ENCODE measurements around the gene ADIPOR1.

Gene ADIPOR1

GRCh38 chr1:202968895-202969295, 10.8 kb upstream of the ADIPOR1 start:
- DNase-seq, result no peak

- no peak for DNase-seq
Measured at GRCh38 chr1:202968351-202968750, 10.2 kb upstream of the ADIPOR1 start.

- peak; percentile 6 for DNase-seq
Measured at GRCh38 chr1:202967684-202968281, 9.7 kb upstream of the ADIPOR1 start.

GRCh38 chr1:202966006-202966898, 8.1 kb upstream of the ADIPOR1 start:
- no peak for DNase-seq

GRCh38 chr1:202965422-202965821, 7.3 kb upstream of the ADIPOR1 start:
- DNase-seq, result no peak

- peak; percentile 96 for DNase-seq
Measured at GRCh38 chr1:202964791-202965410, 6.8 kb upstream of the ADIPOR1 start.

- no peak for DNase-seq
Measured at GRCh38 chr1:202961220-202961880, 3.2 kb upstream of the ADIPOR1 start.

GRCh38 chr1:202959276-202959620, 1.1 kb upstream of the ADIPOR1 start:
- DNase-seq, result no peak

- DNase-seq, result no peak
Measured at GRCh38 chr1:202958544-202959275, 598 bp upstream of the ADIPOR1 start.

- no peak for DNase-seq
Measured at GRCh38 chr1:202956969-202957368, 1.1 kb downstream of the ADIPOR1 start.

GRCh38 chr1:202954057-202954745, 3.9 kb downstream of the ADIPOR1 start:
- no peak for DNase-seq

- DNase-seq, result no peak
Measured at GRCh38 chr1:202953392-202953791, 4.7 kb downstream of the ADIPOR1 start.

- DNase-seq, result no peak
Measured at GRCh38 chr1:202952818-202953217, 5.3 kb downstream of the ADIPOR1 start.

- DNase-seq, result no peak
Measured at GRCh38 chr1:202952099-202952498, 6.0 kb downstream of the ADIPOR1 start.

GRCh38 chr1:202951437-202951836, 6.7 kb downstream of the ADIPOR1 start:
- DNase-seq, result no peak

GRCh38 chr1:202945483-202945882, 12.6 kb downstream of the ADIPOR1 start:
- DNase-seq, result no peak

- DNase-seq, result no peak
Measured at GRCh38 chr1:202944438-202944921, 13.6 kb downstream of the ADIPOR1 start.

GRCh38 chr1:202942426-202942825, 15.7 kb downstream of the ADIPOR1 start:
- DNase-seq, result no peak

- no peak for DNase-seq
Measured at GRCh38 chr1:202941372-202941771, 16.7 kb downstream of the ADIPOR1 start.

GRCh38 chr1:202940561-202940960, 17.6 kb downstream of the ADIPOR1 start:
- no peak for DNase-seq

GRCh38 chr1:202938287-202938925, 19.7 kb downstream of the ADIPOR1 start:
- no peak for DNase-seq

All from NCI-H1105 (cell line).